ENCODE measurements around the gene EEIG2. TPM values are rescaled to one million over a fixed set of nuclear protein-coding genes. Genes with fewer than 3 reads are reported as not detected.

The EEIG2 gene
- total RNA-seq, 2 experiments from 2014 or later, result 11.9 to 16.4 TPM

- CTCF ChIA-PET, result no interaction called here
- DNase-seq (no peak), ATAC-seq (no peak)
- Mint-ChIP-seq H3K27ac (no peak overlapping the region), H3K4me1 (peaks cover 21% of the 10 kb centered on the region), H3K36me3 (no peaks in the 10 kb centered on the region), H3K9me3 (ENCODE audit: low read depth) (no peaks in the 10 kb centered on the region), H3K27me3 (peaks cover 5% of the 10 kb centered on the region), H3K4me3 (no peak overlapping the region)
Observed at GRCh38 chr1:108556066-108556465, 3.8 kb upstream of the EEIG2 start.

GRCh38 chr1:108556499-108556898, 3.4 kb upstream of the EEIG2 start:
- Mint-ChIP-seq H3K4me3 (no peak overlapping the region), H3K9me3 (ENCODE audit: low read depth) (no peaks in the 10 kb centered on the region), H3K27ac (no peak overlapping the region), H3K4me1 (peaks cover 20% of the 10 kb centered on the region), H3K36me3 (no peaks in the 10 kb centered on the region), H3K27me3 (peaks cover 5% of the 10 kb centered on the region)
- ATAC-seq (no peak), DNase-seq (no peak)
- CTCF ChIA-PET, result no interaction called here

GRCh38 chr1:108557296-108557695, 2.6 kb upstream of the EEIG2 start:
- no peak for DNase-seq
- no peak overlapping the region for H3K4me3 Mint-ChIP-seq
- CTCF ChIA-PET, result interaction anchor here (1.3 kb wide), 1 partner anchor 33 kb away, joined by 3 read pairs; no protein-coding TSS in a partner anchor
- H3K27me3 Mint-ChIP-seq, result peaks cover 5% of the 10 kb centered on the region
- H3K9me3 Mint-ChIP-seq (ENCODE audit: low read depth), result no peaks in the 10 kb centered on the region
- no peak for ATAC-seq
- H3K27ac Mint-ChIP-seq, result no peak overlapping the region
- H3K4me1 Mint-ChIP-seq, result peaks cover 26% of the 10 kb centered on the region
- no peaks in the 10 kb centered on the region for H3K36me3 Mint-ChIP-seq

DNA sequence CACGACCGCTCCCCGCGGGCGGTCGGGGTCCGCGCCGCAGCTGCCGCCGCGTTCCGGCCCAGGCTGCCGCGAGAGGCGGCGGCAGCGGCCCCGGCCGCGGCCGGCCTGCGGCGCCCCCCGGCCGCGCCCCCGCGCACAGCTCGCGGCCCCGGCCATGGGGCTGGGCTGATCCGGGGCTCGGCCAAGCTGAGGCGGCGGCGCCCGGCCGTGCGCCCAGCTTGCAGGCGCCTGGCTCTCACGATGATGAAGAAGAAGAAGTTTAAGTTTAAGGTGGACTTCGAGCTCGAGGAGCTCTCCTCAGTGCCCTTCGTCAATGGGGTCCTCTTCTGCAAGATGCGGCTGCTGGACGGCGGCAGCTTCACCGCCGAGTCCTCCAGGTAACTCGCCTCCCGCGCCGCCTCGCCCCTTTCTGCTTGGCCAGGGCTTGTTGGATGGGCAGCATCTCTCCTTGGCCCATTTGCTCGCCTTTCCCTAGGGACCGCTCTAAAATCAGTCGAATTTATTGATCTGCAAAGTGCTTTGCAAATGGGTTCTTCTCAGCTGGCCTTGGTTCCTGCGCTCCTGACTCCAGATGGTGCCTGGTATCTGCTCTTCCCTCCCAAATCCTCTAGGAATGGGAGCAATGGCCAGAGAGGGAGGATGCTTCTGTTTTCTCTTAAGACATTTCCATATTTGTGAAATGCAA, 431 bp downstream of the EEIG2 start:
- peak; percentile 45 for ATAC-seq
- H3K27ac Mint-ChIP-seq, result peak overlapping the region; percentile 88

GRCh38 chr1:108560874-108561459, 1.1 kb downstream of the EEIG2 start:
- DNase-seq (peak; percentile 76), ATAC-seq (peak; percentile 52)
- H3K4me3 Mint-ChIP-seq, result peak overlapping the region; percentile 94
- H3K27me3 Mint-ChIP-seq, result no peaks in the 10 kb centered on the region
- H3K9me3 Mint-ChIP-seq (ENCODE audit: low read depth), result no peaks in the 10 kb centered on the region
- H3K27ac Mint-ChIP-seq, result peak overlapping the region; percentile 88
- peaks cover 43% of the 10 kb centered on the region for H3K4me1 Mint-ChIP-seq
- CTCF ChIA-PET, result interaction anchor here (0.9 to 4.9 kb wide), 25 partner anchors 9 to 781 kb away, joined by 3 to 100 read pairs (median 6); partner anchors contain the start of genes HENMT1, PRPF38B and SLC25A24
- no peaks in the 10 kb centered on the region for H3K36me3 Mint-ChIP-seq

More for the DNA sequence above, 431 bp downstream of the EEIG2 start:
- H3K9me3 Mint-ChIP-seq (ENCODE audit: low read depth), result no peaks in the 10 kb centered on the region
- H3K36me3 Mint-ChIP-seq, result no peaks in the 10 kb centered on the region
- CTCF ChIA-PET, result interaction anchor here (0.6 to 4.9 kb wide), 33 partner anchors 9 to 810 kb away, joined by 3 to 100 read pairs (median 5); partner anchors contain the start of genes HENMT1, PRPF38B and SLC25A24
- no peaks in the 10 kb centered on the region for H3K27me3 Mint-ChIP-seq
- H3K4me3 Mint-ChIP-seq, result peak overlapping the region; percentile 94
- peak; percentile 56 for DNase-seq
- H3K4me1 Mint-ChIP-seq, result peaks cover 43% of the 10 kb centered on the region

DNA sequence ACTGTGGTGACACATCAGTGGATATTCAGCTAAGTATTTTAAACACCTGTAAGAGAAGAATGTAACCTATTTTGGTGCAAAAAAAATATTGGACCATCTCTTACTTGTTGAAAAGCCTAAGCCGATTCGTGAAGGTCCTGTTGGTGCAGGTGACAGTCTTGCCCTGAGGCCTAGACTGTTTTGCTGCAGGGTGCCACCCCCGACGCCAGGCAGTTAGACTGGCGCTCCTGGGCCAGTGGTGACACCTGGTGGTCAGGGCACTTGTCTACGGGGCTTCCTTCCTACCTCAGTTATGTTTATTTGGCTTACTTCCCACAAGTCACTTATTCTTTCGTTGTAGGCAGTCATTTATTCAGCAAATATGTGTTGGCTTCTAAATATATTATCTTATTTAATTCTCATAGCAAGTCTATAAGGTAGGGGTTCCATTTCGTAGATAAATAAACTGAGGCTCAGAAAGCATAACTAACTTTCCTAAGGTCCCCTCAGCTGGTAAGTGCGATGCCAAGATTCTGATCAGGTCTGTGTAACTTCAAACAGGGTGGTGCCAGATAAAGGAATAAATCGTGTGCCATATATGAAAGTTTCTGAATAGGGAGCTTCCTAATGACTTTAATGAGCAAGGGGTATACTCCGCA, 1.9 kb downstream of the EEIG2 start:
- Mint-ChIP-seq H3K4me1 (peaks cover 43% of the 10 kb centered on the region), H3K9me3 (ENCODE audit: low read depth) (no peaks in the 10 kb centered on the region), H3K27me3 (no peaks in the 10 kb centered on the region), H3K27ac (no peak overlapping the region), H3K36me3 (no peaks in the 10 kb centered on the region), H3K4me3 (peak overlapping the region; percentile 29)
- CTCF ChIA-PET, result interaction anchor here (0.9 to 4.9 kb wide), 18 partner anchors 8 to 780 kb away, joined by 3 to 100 read pairs (median 9); partner anchors contain the start of genes PRPF38B and SLC25A24
- DNase-seq (peak; percentile 91), ATAC-seq (peak; percentile 67)

GRCh38 chr1:108563808-108564207, 3.9 kb downstream of the EEIG2 start:
- ATAC-seq, result no peak
- CTCF ChIA-PET, result interaction anchor here (1.0 kb wide), 1 partner anchor 52 kb away, joined by 3 read pairs; no protein-coding TSS in a partner anchor
- no peak overlapping the region for H3K27ac Mint-ChIP-seq

DNA sequence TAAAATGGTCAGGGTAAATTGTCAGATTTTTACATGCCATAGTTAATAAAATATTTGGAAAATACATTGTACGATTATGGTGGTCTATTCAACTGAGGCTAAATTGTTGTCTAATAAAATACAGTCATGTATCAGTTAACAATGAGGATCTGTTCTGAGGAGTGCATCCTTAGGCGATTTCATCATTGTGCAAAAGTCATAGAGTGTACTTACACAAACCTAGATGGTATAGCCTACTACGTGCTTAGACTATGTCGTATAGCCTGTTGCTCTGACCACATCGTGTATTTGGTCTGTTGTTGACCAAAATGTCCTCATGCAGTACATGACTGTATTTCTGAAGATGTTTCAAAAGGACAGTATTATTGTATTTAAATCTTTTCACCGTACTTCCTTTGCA, 5.2 kb downstream of the EEIG2 start:
- no peaks in the 10 kb centered on the region for H3K9me3 Mint-ChIP-seq (ENCODE audit: low read depth)
- ATAC-seq (no peak), DNase-seq (no peak)
- peaks cover 32% of the 10 kb centered on the region for H3K4me1 Mint-ChIP-seq
- CTCF ChIA-PET, result no interaction called here
- no peaks in the 10 kb centered on the region for H3K27me3 Mint-ChIP-seq
- no peaks in the 10 kb centered on the region for H3K36me3 Mint-ChIP-seq
- H3K27ac Mint-ChIP-seq, result no peak overlapping the region
- no peak overlapping the region for H3K4me3 Mint-ChIP-seq

More at GRCh38 chr1:108563808-108564207, 3.9 kb downstream of the EEIG2 start:
- Mint-ChIP-seq H3K27me3 (no peaks in the 10 kb centered on the region), H3K4me3 (no peak overlapping the region), H3K4me1 (peaks cover 41% of the 10 kb centered on the region), H3K36me3 (no peaks in the 10 kb centered on the region), H3K9me3 (ENCODE audit: low read depth) (no peaks in the 10 kb centered on the region)
- DNase-seq, result no peak

- no peak overlapping the region for H3K4me3 Mint-ChIP-seq
- H3K9me3 Mint-ChIP-seq (ENCODE audit: low read depth), result no peaks in the 10 kb centered on the region
- DNase-seq (no peak), ATAC-seq (no peak)
- H3K4me1 Mint-ChIP-seq, result peaks cover 31% of the 10 kb centered on the region
- H3K27me3 Mint-ChIP-seq, result no peaks in the 10 kb centered on the region
- CTCF ChIA-PET, result no interaction called here
- H3K36me3 Mint-ChIP-seq, result no peaks in the 10 kb centered on the region
- H3K27ac Mint-ChIP-seq, result no peak overlapping the region
Observed at GRCh38 chr1:108565512-108565911, 5.6 kb downstream of the EEIG2 start.

GRCh38 chr1:108568589-108568988, 8.7 kb downstream of the EEIG2 start:
- Mint-ChIP-seq H3K4me3 (no peak overlapping the region), H3K4me1 (peaks cover 8% of the 10 kb centered on the region), H3K9me3 (ENCODE audit: low read depth) (peaks cover 4% of the 10 kb centered on the region), H3K27ac (no peak overlapping the region), H3K36me3 (peaks cover 4% of the 10 kb centered on the region), H3K27me3 (no peaks in the 10 kb centered on the region)
- ATAC-seq (no peak), DNase-seq (no peak)
- CTCF ChIA-PET, result interaction anchor here (2.0 to 2.4 kb wide), 2 partner anchors 22 to 75 kb away, joined by 6 to 8 read pairs; no protein-coding TSS in a partner anchor

- H3K9me3 Mint-ChIP-seq (ENCODE audit: low read depth), result peaks cover 4% of the 10 kb centered on the region
- H3K27ac Mint-ChIP-seq, result no peak overlapping the region
- DNase-seq (no peak), ATAC-seq (no peak)
- peaks cover 7% of the 10 kb centered on the region for H3K36me3 Mint-ChIP-seq
- H3K4me3 Mint-ChIP-seq, result no peak overlapping the region
- no peaks in the 10 kb centered on the region for H3K27me3 Mint-ChIP-seq
- CTCF ChIA-PET, result interaction anchor here (0.6 to 2.4 kb wide), 7 partner anchors 8 to 75 kb away, joined by 3 to 21 read pairs (median 5); partner anchors contain the start of gene EEIG2
- H3K4me1 Mint-ChIP-seq, result peaks cover 2% of the 10 kb centered on the region
Observed at GRCh38 chr1:108569097-108569728, 9.3 kb downstream of the EEIG2 start.

DNA sequence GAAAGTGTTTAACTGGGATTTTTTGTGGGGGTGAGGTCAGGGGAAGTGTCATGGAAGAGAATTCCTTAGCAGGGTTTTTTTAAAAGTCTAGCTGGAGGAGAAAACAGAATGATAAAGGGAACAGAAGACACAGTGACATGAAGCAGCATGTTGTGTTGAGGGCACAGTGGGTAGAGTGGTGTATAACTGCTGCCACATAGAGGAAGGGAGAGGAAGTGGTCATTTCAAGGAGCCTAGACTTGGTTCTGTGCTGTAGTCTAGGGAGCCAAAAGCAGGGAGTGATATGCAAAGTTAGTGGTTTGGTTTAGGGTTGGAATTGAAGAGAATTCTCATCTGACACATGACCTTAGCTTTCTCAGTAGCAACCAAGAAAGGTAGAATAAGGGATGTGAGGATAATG, 10.2 kb downstream of the EEIG2 start:
- peak; percentile 61 for DNase-seq
- H3K9me3 Mint-ChIP-seq (ENCODE audit: low read depth), result peaks cover 4% of the 10 kb centered on the region
- H3K36me3 Mint-ChIP-seq, result peaks cover 8% of the 10 kb centered on the region
- H3K27ac Mint-ChIP-seq, result no peak overlapping the region
- peak; percentile 99 for ATAC-seq
- no peak overlapping the region for H3K4me3 Mint-ChIP-seq
- CTCF ChIA-PET, result interaction anchor here (0.6 to 2.4 kb wide), 6 partner anchors 9 to 74 kb away, joined by 3 to 21 read pairs (median 6); partner anchors contain the start of gene EEIG2
- no peaks in the 10 kb centered on the region for H3K27me3 Mint-ChIP-seq
- H3K4me1 Mint-ChIP-seq, result no peaks in the 10 kb centered on the region

GRCh38 chr1:108570998-108571401, 11.1 kb downstream of the EEIG2 start:
- H3K27me3 Mint-ChIP-seq, result no peaks in the 10 kb centered on the region
- peaks cover 11% of the 10 kb centered on the region for H3K36me3 Mint-ChIP-seq
- CTCF ChIA-PET, result interaction anchor here (2.4 kb wide), 2 partner anchors 10 to 73 kb away, joined by 8 to 21 read pairs; partner anchors contain the start of gene EEIG2

More at GRCh38 chr1:108570998-108571401, 11.1 kb downstream of the EEIG2 start:
- ATAC-seq (no peak), DNase-seq (no peak)
- Mint-ChIP-seq H3K27ac (no peak overlapping the region), H3K4me1 (peaks cover 3% of the 10 kb centered on the region), H3K4me3 (no peak overlapping the region), H3K9me3 (ENCODE audit: low read depth) (peaks cover 4% of the 10 kb centered on the region)
